GM23338 (cell line): ENCODE results near the gene FBXO31. TPM values are rescaled to one million over a fixed set of nuclear protein-coding genes. Genes with fewer than 3 reads are reported as not detected.
A peak's percentile ranks its signal among the peaks of the same experiment; 100 is the strongest.

Experiments
- ATAC-seq: fragments of 200-7000 bp; cut with Tn5 transposase; 3 replicates; pipeline ENCODE4 v1.9.1; 2020
- DNase-seq: peaks from one replicate; pipeline ENCODE4 v3.0.0-alpha.2; 2015; ENCODE audit warnings: low spot score
- H2AFZ ChIP-seq: fragments of 200-600 bp; sonication (generic); 2 replicates; pipeline ENCODE4 v1.8.0; 2016; ENCODE audit warnings: antibody characterized with exemption, mild to moderate bottlenecking, moderate library complexity
- H3F3A ChIP-seq: fragments of 200-600 bp; sonication (generic); replicated peaks from 2 replicates; pipeline ENCODE4 v1.8.0; 2017; ENCODE audit warnings: antibody characterized with exemption, mixed run types, low read depth
- H3K27ac ChIP-seq: fragments of 200-600 bp; sonication (generic); 2 replicates; pipeline ENCODE4 v1.6.1; 2016; ENCODE audit warnings: low read depth
- H3K27me3 ChIP-seq: fragments of 200-600 bp; sonication (generic); 2 replicates; pipeline ENCODE4 v1.8.0; 2016; ENCODE audit warnings: mild to moderate bottlenecking, mixed run types, moderate library complexity; ENCODE audit not compliant: insufficient read depth
- H3K36me3 ChIP-seq: fragments of 200-600 bp; sonication (generic); 2 replicates; pipeline ENCODE4 v1.8.0; 2016; ENCODE audit warnings: mild to moderate bottlenecking; ENCODE audit not compliant: insufficient read depth
- H3K4me1 ChIP-seq: fragments of 200-600 bp; sonication (generic); 2 replicates; pipeline ENCODE4 v1.8.0; 2016; ENCODE audit warnings: mild to moderate bottlenecking, moderate library complexity; ENCODE audit not compliant: insufficient read depth
- H3K4me2 ChIP-seq: fragments of 200-600 bp; sonication (generic); 2 replicates; pipeline ENCODE4 v1.7.1; 2017; ENCODE audit warnings: mixed run types
- H3K4me3 ChIP-seq: fragments of 200-600 bp; sonication (generic); 2 replicates; pipeline ENCODE4 v1.6.1; 2016; ENCODE audit warnings: mixed run types
- H3K79me2 ChIP-seq: fragments of 200-600 bp; sonication (generic); replicated peaks from 2 replicates; pipeline ENCODE4 v1.8.0; 2017; ENCODE audit warnings: mild to moderate bottlenecking; ENCODE audit not compliant: insufficient read depth
- H3K9me2 ChIP-seq: fragments of 200-600 bp; sonication (generic); 2 replicates; pipeline ENCODE4 v1.8.0; 2017; ENCODE audit not compliant: insufficient read depth
- H4K20me1 ChIP-seq: fragments of 200-600 bp; sonication (generic); replicated peaks from 2 replicates; pipeline ENCODE4 v1.8.0; 2017; ENCODE audit warnings: mild to moderate bottlenecking; ENCODE audit not compliant: insufficient read depth
- H3K27ac Mint-ChIP-seq: 2 replicates; pipeline ENCODE4 v1.8.0; 2020; ENCODE audit warnings: inconsistent platforms, mild to moderate bottlenecking, moderate library complexity, mixed read lengths
- H3K27me3 Mint-ChIP-seq: 3 replicates; pipeline ENCODE4 v1.8.0; 2022; ENCODE audit warnings: low read depth, mild to moderate bottlenecking, moderate library complexity, mixed read lengths, inconsistent platforms; ENCODE audit not compliant: insufficient read depth, poor library complexity
- H3K36me3 Mint-ChIP-seq: 3 replicates; pipeline ENCODE4 v1.8.0; 2021; ENCODE audit warnings: low read depth, mild to moderate bottlenecking, inconsistent platforms, moderate library complexity, mixed read lengths
- H3K4me1 Mint-ChIP-seq: 3 replicates; pipeline ENCODE4 v1.8.0; 2020; ENCODE audit warnings: mild to moderate bottlenecking, inconsistent platforms, mixed read lengths
- H3K4me3 Mint-ChIP-seq: 3 replicates; pipeline ENCODE4 v1.8.0; 2021; ENCODE audit warnings: moderate library complexity, mild to moderate bottlenecking, inconsistent platforms, mixed read lengths
- H3K9me3 Mint-ChIP-seq: 3 replicates; pipeline ENCODE4 v1.8.0; 2020; ENCODE audit warnings: moderate library complexity, mild to moderate bottlenecking, inconsistent platforms, mixed read lengths
- CREB1 ChIP-seq: fragments of 250-450 bp; sonication (Bioruptor Pico); IDR thresholded peaks from 2 replicates; pipeline ENCODE4 v1.5.0; 2020; ENCODE audit warnings: low read depth, mild to moderate bottlenecking, moderate library complexity
- CTCF ChIP-seq, 2 experiments: fragments of 200-600 bp in 1 of 2; sonication (generic) in 1 of 2; conservative IDR thresholded peaks; 2 replicates each; pipeline versions ENCODE4 v1.5.1 to v1.6.1; 2016 to 2017; ENCODE audit warnings: antibody characterized with exemption in 2 of 2, low read depth in 2 of 2, mild to moderate bottlenecking in 2 of 2, moderate library complexity in 1 of 2
- ETS1 ChIP-seq: IDR thresholded peaks from 2 replicates; pipeline ENCODE4 v1.6.1; 2016; ENCODE audit warnings: antibody characterized with exemption
- EZH2 ChIP-seq: fragments of 200-600 bp; sonication (generic); IDR thresholded peaks from one replicate; pipeline ENCODE4 v1.8.0; 2017; ENCODE audit warnings: antibody characterized with exemption, mild to moderate bottlenecking, low read depth; ENCODE audit not compliant: unreplicated experiment
- EZH2phosphoT487 ChIP-seq: fragments of 200-600 bp; sonication (generic); IDR thresholded peaks from one replicate; pipeline ENCODE4 v1.8.1; 2018; ENCODE audit warnings: antibody characterized with exemption; ENCODE audit not compliant: unreplicated experiment
- JUNB ChIP-seq: IDR thresholded peaks from one replicate; pipeline ENCODE4 v1.6.1; 2016; ENCODE audit warnings: antibody characterized with exemption; ENCODE audit not compliant: unreplicated experiment
- NANOG ChIP-seq: IDR thresholded peaks from 2 replicates; pipeline ENCODE4 v1.6.1; 2016; ENCODE audit warnings: antibody characterized with exemption, borderline replicate concordance
- POLR2AphosphoS5 ChIP-seq: IDR thresholded peaks from 2 replicates; pipeline ENCODE4 v1.6.1; 2016; ENCODE audit warnings: antibody characterized with exemption, low read depth
- REST ChIP-seq: IDR thresholded peaks from one replicate; pipeline ENCODE4 v1.6.1; 2018; ENCODE audit warnings: antibody characterized with exemption; ENCODE audit not compliant: unreplicated experiment
- STAT1 ChIP-seq: IDR thresholded peaks from one replicate; pipeline ENCODE4 v1.6.1; 2016; ENCODE audit warnings: antibody characterized with exemption; ENCODE audit not compliant: unreplicated experiment
- ZNF114 ChIP-seq: fragments of 250-450 bp; sonication (Bioruptor Pico); IDR thresholded peaks from 2 replicates; pipeline ENCODE4 v1.5.0; 2020; ENCODE audit warnings: mild to moderate bottlenecking, moderate library complexity
- polyA plus RNA-seq: library from polyadenylated mRNA; unstranded; fragments of >200 nt; fragmentation: Nextera tagmentation; extraction: Ambion mirVana; gene quantifications from 2 replicates; pipeline ENCODE4 v1.2.1, GENCODE V29; 2016
- total RNA-seq: library from RNA; depleted of rRNA; stranded (reverse); fragments of >200 nt; shearing (Covaris generic); gene quantifications from 2 replicates; pipeline ENCODE4 v1.2.3, GENCODE V29; 2014

The FBXO31 gene
- total and polyA plus RNA-seq, 2 experiments from 2014 or later, result 7.0 to 23.8 TPM

GRCh38 chr16:87417528-87417910, 33.9 kb upstream of the FBXO31 start (continued):
- no peak for TF ChIP-seq EZH2
- no peak for TF ChIP-seq CREB1 (CRISPR knock-in tag)
- TF ChIP-seq STAT1, result no peak
- no peak for TF ChIP-seq NANOG
- TF ChIP-seq EZH2phosphoT487, result no peak
- TF ChIP-seq ZNF114, result no peak

GRCh38 chr16:87416826-87417527, 33.4 kb upstream of the FBXO31 start:
- no peak overlapping the region for H3K4me3 Mint-ChIP-seq
- Histone ChIP-seq H3K27me3 (no peaks in the 10 kb centered on the region), H3F3A (no peaks in the 10 kb centered on the region), H3K4me3 (no peak overlapping the region), H3K79me2 (no peaks in the 10 kb centered on the region), H3K9me2 (no peaks in the 10 kb centered on the region), H3K4me1 (no peaks in the 10 kb centered on the region), H3K27ac (0 out of 2 replicates have a peak overlapping the region, but pooled peaks have one; percentile 9), H2AFZ (no peak overlapping the region), H3K36me3 (no peaks in the 10 kb centered on the region), H3K4me2 (no peak overlapping the region), H4K20me1 (peaks cover 7% of the 10 kb centered on the region; the same call in 1 of the 2 replicates)
- ATAC-seq, result no peak
- peaks cover 56% of the 10 kb centered on the region for H3K36me3 Mint-ChIP-seq
- peaks cover 9% of the 10 kb centered on the region for H3K27me3 Mint-ChIP-seq
- H3K27ac Mint-ChIP-seq, result no peak overlapping the region
- no peaks in the 10 kb centered on the region for H3K9me3 Mint-ChIP-seq
- TF ChIP-seq JUNB, result no peak
- TF ChIP-seq EZH2, result no peak
- no peak for TF ChIP-seq ZNF114
- TF ChIP-seq CTCF (conservative IDR thresholded peaks at IDR 0.05; ENCODE audit: low read depth in 2 of 2), result peak; percentile 40 to 60
- no peak for TF ChIP-seq EZH2phosphoT487
- TF ChIP-seq ETS1, result no peak
- TF ChIP-seq POLR2AphosphoS5, result no peak
- H3K4me1 Mint-ChIP-seq, result peaks cover 2% of the 10 kb centered on the region; the same call in 2 of the 3 replicates
- DNase-seq, result no peak

GRCh38 chr16:87415441-87415840, 31.9 kb upstream of the FBXO31 start:
- no peak for ATAC-seq
- Mint-ChIP-seq H3K27me3 (peaks cover 13% of the 10 kb centered on the region), H3K9me3 (no peaks in the 10 kb centered on the region), H3K4me3 (no peak overlapping the region), H3K4me1 (no peaks in the 10 kb centered on the region; the same call in 2 of the 3 replicates), H3K36me3 (peaks cover 58% of the 10 kb centered on the region), H3K27ac (no peak overlapping the region)
- Histone ChIP-seq H3K79me2 (no peaks in the 10 kb centered on the region), H3K9me2 (no peaks in the 10 kb centered on the region), H4K20me1 (peaks cover 6% of the 10 kb centered on the region; the same call in 1 of the 2 replicates), H3K36me3 (no peaks in the 10 kb centered on the region), H3K27me3 (no peaks in the 10 kb centered on the region), H3K4me1 (no peaks in the 10 kb centered on the region), H3K27ac (no peak overlapping the region), H2AFZ (no peak overlapping the region), H3K4me2 (no peak overlapping the region), H3K4me3 (no peak overlapping the region), H3F3A (no peaks in the 10 kb centered on the region)
- DNase-seq, result no peak
- TF ChIP-seq ZNF114 (no peak), REST (no peak), EZH2phosphoT487 (no peak), CTCF (conservative IDR thresholded peaks at IDR 0.05; ENCODE audit: low read depth in 2 of 2) (no peak)
